GM23338 (cell line): Measurements from ENCODE around the gene MEGF11.

Source experiments
- CTCF ChIP-seq, 2 experiments: fragments of 200-600 bp in 1 of 2; sonication (generic) in 1 of 2; conservative IDR thresholded peaks; 2 replicates each; pipeline versions ENCODE4 v1.5.1 to v1.6.1; 2016 to 2017; ENCODE audit warnings: antibody characterized with exemption in 2 of 2, low read depth in 2 of 2, mild to moderate bottlenecking in 2 of 2, moderate library complexity in 1 of 2
- EZH2 ChIP-seq: fragments of 200-600 bp; sonication (generic); IDR thresholded peaks from one replicate; pipeline ENCODE4 v1.8.0; 2017; ENCODE audit warnings: antibody characterized with exemption, mild to moderate bottlenecking, low read depth; ENCODE audit not compliant: unreplicated experiment
- POLR2AphosphoS5 ChIP-seq: IDR thresholded peaks from 2 replicates; pipeline ENCODE4 v1.6.1; 2016; ENCODE audit warnings: antibody characterized with exemption, low read depth

GRCh38 chr15:66045542-66045941 lies 208.0 kb downstream of the MEGF11 start:
- TF ChIP-seq CTCF (conservative IDR thresholded peaks at IDR 0.05; ENCODE audit: low read depth in 2 of 2) (no peak), POLR2AphosphoS5 (no peak), EZH2 (no peak)
